ENCODE measurements around the gene LARP4B. TPM values are rescaled to one million over a fixed set of nuclear protein-coding genes. Genes with fewer than 3 reads are reported as not detected.

The LARP4B gene
- total RNA-seq, 1 donor from 2014 or later = 31.1 TPM

DNA sequence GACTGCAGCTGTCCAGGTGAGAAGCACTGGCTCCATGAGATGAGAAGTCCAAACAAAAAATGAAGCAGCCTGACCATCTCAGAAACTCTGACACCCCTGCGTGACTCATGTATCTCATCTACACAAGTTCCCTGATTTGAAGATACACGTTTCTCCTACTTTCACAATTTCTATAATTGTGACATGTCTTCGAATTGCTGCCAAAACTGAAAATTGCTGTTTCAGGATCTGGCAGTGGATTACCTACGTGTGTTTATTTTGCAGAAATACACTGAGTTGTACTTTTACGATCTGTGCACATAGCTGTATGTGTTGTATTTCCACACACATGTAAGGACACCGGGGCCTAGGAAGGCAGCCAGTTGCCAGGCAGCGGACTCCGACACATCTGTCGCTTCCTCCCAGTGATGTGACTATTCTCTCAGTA lies 53.2 kb downstream of the LARP4B start:
- TF ChIP-seq, protein P1, sequence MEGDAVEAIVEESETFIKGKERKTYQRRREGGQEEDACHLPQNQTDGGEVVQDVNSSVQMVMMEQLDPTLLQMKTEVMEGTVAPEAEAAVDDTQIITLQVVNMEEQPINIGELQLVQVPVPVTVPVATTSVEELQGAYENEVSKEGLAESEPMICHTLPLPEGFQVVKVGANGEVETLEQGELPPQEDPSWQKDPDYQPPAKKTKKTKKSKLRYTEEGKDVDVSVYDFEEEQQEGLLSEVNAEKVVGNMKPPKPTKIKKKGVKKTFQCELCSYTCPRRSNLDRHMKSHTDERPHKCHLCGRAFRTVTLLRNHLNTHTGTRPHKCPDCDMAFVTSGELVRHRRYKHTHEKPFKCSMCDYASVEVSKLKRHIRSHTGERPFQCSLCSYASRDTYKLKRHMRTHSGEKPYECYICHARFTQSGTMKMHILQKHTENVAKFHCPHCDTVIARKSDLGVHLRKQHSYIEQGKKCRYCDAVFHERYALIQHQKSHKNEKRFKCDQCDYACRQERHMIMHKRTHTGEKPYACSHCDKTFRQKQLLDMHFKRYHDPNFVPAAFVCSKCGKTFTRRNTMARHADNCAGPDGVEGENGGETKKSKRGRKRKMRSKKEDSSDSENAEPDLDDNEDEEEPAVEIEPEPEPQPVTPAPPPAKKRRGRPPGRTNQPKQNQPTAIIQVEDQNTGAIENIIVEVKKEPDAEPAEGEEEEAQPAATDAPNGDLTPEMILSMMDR (IDR thresholded peaks at IDR 0.05; ENCODE audit: insufficient read depth, low read length, severe bottlenecking) = no peak
- no peak overlapping the region for H3K4me3 ChIP-seq (ENCODE audit: low read depth, low read length)
- no peaks in the 10 kb centered on the region for H3K27me3 ChIP-seq (ENCODE audit: control insufficient read depth, insufficient read depth, low read length)
- H3K36me3 ChIP-seq (ENCODE audit: control insufficient read depth, insufficient read depth, low read length) = peaks cover 18% of the 10 kb centered on the region
- no peak for FAIRE-seq
- no peak for DNase-seq (ENCODE audit: low read depth)

DNA sequence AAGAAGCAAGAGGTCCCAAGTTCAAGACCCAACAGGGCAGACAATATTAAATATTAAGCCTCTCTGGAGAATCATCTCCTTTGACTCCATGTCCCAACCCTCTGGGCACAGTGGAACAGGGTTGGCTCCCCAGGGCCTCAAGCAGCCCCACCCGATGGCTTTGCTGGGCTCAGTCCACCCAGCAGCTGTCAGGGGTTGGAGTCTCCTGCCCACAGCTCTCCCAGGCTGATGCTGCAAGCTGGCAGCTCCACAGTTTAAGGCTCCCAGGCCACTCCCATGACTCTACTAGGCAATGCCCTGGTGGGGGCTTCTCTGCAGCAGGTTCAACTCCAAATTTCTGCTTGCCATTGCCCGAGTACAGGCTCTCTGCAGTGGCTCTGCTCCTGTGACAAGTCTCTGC lies 55.1 kb downstream of the LARP4B start:
- FAIRE-seq (no peak), DNase-seq (ENCODE audit: low read depth) (no peak)
- Histone ChIP-seq H3K27me3 (ENCODE audit: control insufficient read depth, insufficient read depth, low read length) (no peaks in the 10 kb centered on the region), H3K36me3 (ENCODE audit: control insufficient read depth, insufficient read depth, low read length) (peaks cover 22% of the 10 kb centered on the region), H3K4me3 (ENCODE audit: low read depth, low read length) (no peak overlapping the region)
- TF ChIP-seq, protein P1 (IDR thresholded peaks at IDR 0.05; ENCODE audit: insufficient read depth, low read length, severe bottlenecking) = no peak

DNA sequence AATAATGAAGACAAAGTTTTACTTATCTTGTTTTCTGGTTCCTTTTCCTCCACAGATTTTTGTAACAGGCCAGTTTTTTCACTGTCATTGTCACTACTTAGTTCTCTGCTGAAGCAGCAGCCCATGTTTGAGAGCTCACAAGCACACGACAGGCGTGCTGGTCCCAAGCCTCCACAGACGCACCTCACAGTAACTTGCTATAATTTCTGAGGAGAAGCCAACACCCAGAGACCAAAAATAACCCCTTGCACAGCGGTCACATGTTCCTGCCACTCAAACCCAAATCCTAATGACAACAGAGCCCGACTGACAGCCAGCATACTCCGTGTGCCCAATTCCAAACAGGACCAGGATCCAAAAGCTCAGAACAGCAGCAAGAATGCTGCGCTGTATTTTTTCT lies 58.5 kb downstream of the LARP4B start:
- Histone ChIP-seq H3K4me3 (ENCODE audit: low read depth, low read length) (no peak overlapping the region), H3K27me3 (ENCODE audit: control insufficient read depth, insufficient read depth, low read length) (no peaks in the 10 kb centered on the region), H3K36me3 (ENCODE audit: control insufficient read depth, insufficient read depth, low read length) (peaks cover 22% of the 10 kb centered on the region)
- DNase-seq (ENCODE audit: low read depth) (no peak), FAIRE-seq (no peak)
- TF ChIP-seq, protein P1 (IDR thresholded peaks at IDR 0.05; ENCODE audit: insufficient read depth, low read length, severe bottlenecking) = no peak

DNA sequence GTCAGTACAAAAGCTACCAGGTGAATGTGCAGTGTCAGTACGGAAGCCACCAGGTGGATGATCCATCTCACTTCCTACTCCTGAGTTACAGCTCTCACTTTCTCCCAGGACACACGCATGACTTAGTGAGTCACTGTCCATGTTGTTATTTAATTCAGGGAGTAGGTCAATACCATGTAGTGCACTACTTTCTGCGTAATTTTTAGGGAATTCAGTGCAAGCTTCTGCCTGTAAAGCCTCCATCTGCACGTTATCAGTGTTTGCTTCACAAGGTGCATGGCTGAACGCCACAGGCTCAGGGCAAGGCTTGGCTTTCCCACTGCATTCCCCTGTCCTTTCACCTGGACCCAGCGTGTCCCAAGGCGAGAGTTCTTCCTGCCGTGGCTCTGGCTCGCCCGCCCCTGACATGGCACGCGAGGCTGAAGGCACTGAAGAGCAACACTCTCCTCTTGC lies 59.5 kb downstream of the LARP4B start:
- DNase-seq (ENCODE audit: low read depth) = peak; percentile 4
- Histone ChIP-seq H3K4me3 (ENCODE audit: low read depth, low read length) (no peak overlapping the region), H3K36me3 (ENCODE audit: control insufficient read depth, insufficient read depth, low read length) (peaks cover 20% of the 10 kb centered on the region), H3K27me3 (ENCODE audit: control insufficient read depth, insufficient read depth, low read length) (no peaks in the 10 kb centered on the region)
- FAIRE-seq = no peak
- TF ChIP-seq, protein P1 (IDR thresholded peaks at IDR 0.05; ENCODE audit: insufficient read depth, low read length, severe bottlenecking) = no peak

DNA sequence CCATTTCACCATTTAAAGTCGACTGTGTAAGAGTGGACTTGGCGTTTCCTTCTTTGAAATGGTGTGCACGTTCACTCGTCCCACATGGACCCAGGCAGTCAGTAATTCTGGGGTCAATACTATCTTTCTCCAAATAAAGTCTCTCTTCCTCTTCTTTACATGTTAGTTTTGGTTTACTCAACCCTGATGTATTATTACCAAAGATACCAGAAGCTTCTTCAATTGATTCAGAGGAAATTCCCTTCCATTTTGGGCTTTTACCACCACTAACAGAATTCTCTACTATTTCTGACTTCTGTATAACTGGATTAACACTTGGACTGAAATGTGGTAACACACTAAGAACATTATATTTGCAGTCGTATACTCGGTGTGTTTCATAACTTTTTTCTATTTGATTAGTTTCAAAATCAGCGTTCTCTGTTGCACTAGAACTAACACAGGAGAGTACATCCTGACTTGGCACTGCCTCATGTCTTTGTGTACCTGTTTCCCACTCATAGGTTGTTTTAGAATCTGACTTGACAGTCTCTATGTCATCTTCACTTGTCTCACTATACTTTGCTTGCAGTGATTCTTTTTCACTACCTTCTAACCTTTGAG lies 60.8 kb downstream of the LARP4B start:
- FAIRE-seq (no peak), DNase-seq (ENCODE audit: low read depth) (no peak)
- TF ChIP-seq, protein P1 (IDR thresholded peaks at IDR 0.05; ENCODE audit: insufficient read depth, low read length, severe bottlenecking) = no peak
- Histone ChIP-seq H3K27me3 (ENCODE audit: control insufficient read depth, insufficient read depth, low read length) (no peaks in the 10 kb centered on the region), H3K36me3 (ENCODE audit: control insufficient read depth, insufficient read depth, low read length) (peaks cover 17% of the 10 kb centered on the region), H3K4me3 (ENCODE audit: low read depth, low read length) (no peak overlapping the region)

DNA sequence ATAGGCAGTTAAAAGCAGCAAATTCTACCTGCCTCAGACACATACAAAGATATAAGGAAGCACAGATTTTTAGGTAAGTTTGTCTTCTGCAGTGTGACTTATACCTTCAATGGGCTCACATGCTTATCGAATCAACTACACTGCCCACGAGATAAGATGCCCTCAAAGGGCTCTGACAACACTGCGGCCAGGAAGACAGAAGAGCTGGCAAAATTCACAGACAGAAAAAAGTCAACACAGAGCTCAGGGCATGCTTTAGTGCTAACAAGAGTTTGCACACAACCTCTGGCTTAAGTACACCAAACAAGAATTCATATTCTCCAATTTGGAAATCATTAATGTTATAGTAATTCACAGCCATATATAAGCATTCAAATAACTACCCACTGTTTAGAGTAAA lies 62.3 kb downstream of the LARP4B start:
- Histone ChIP-seq H3K36me3 (ENCODE audit: control insufficient read depth, insufficient read depth, low read length) (peaks cover 17% of the 10 kb centered on the region), H3K27me3 (ENCODE audit: control insufficient read depth, insufficient read depth, low read length) (no peaks in the 10 kb centered on the region), H3K4me3 (ENCODE audit: low read depth, low read length) (no peak overlapping the region)
- FAIRE-seq (no peak), DNase-seq (ENCODE audit: low read depth) (no peak)
- TF ChIP-seq, protein P1 (IDR thresholded peaks at IDR 0.05; ENCODE audit: insufficient read depth, low read length, severe bottlenecking) = no peak
